Heart left ventricle (tissue), 16 donors: ENCODE data around the gene MYLK2. TPM values are rescaled to one million over a fixed set of nuclear protein-coding genes. Genes with fewer than 3 reads are reported as not detected.

Source experiments
- ATAC-seq, 4 donors: fragments of 200-7000 bp; cut with Tn5 transposase; one replicate each; pipeline ENCODE4 v1.9.1; 2020 to 2022; ENCODE audit warnings: moderate library complexity in 4 of 4, mild to moderate bottlenecking in 3 of 4, moderate number of reproducible peaks in 1 of 4
- DNase-seq, 5 donors: peaks; one replicate each; pipeline ENCODE4 v3.0.0-alpha.2; 2020
- H3K27ac ChIP-seq, 12 donors: fragments of 200-600 bp; sonication (generic) in 4 of 12; one replicate each; pipeline versions ENCODE4 v1.5.0 to v1.8.0; 2016 to 2022; ENCODE audit warnings: mild to moderate bottlenecking in 2 of 12
- H3K27me3 ChIP-seq, 9 donors: fragments of 200-600 bp; sonication (generic) in 2 of 9; one replicate each; pipeline versions ENCODE4 v1.5.1 to v1.8.0; 2016 to 2022; ENCODE audit warnings: mild to moderate bottlenecking in 3 of 9
- H3K36me3 ChIP-seq, 9 donors: fragments of 200-600 bp; sonication (generic) in 2 of 9; one replicate each; pipeline versions ENCODE4 v1.5.0 to v1.8.0; 2018 to 2022; ENCODE audit warnings: mild to moderate bottlenecking in 2 of 9
- H3K4me1 ChIP-seq, 12 donors: fragments of 200-600 bp; sonication (generic) in 4 of 12; one replicate each; pipeline versions ENCODE4 v1.5.0 to v1.8.0; 2016 to 2022; ENCODE audit warnings: mild to moderate bottlenecking in 3 of 12
- H3K4me3 ChIP-seq, 12 donors: fragments of 200-600 bp; sonication (generic) in 4 of 12; one replicate each; pipeline versions ENCODE4 v1.5.0 to v1.8.0; 2017 to 2022; ENCODE audit warnings: mild to moderate bottlenecking in 9 of 12, moderate library complexity in 4 of 12
- H3K9me3 ChIP-seq, 12 donors: fragments of 200-600 bp; sonication (generic) in 4 of 12; one replicate each; pipeline versions ENCODE4 v1.5.0 to v1.8.0; 2016 to 2022; ENCODE audit warnings: mild to moderate bottlenecking in 1 of 12
- CTCF ChIP-seq, 12 donors: fragments of 200-600 bp; sonication (generic) in 4 of 12; IDR thresholded peaks; one replicate each; pipeline versions ENCODE4 v1.5.0 to v1.8.0; 2018 to 2022; ENCODE audit warnings: antibody characterized with exemption in 12 of 12, mild to moderate bottlenecking in 5 of 12
- POLR2A ChIP-seq, 2 donors: fragments of 450-650 bp; IDR thresholded peaks; one replicate each; pipeline ENCODE4 v1.6.1; 2017; ENCODE audit warnings: antibody characterized with exemption in 2 of 2, mild to moderate bottlenecking in 2 of 2, moderate library complexity in 2 of 2
- WGBS, 4 donors: extraction: QIAGEN DNeasy Blood & Tissue Kit in 2 of 4; methylation state at CpG; one replicate each; pipeline versions ENCODE4 v1.1.5 to v1.1.7; 2013 to 2018; 5-methylcytosine and 5-hydroxymethylcytosine counted together
- intact Hi-C, 10 donors: fragments of 100-400 bp; cut with DNase I; formaldehyde crosslinking; loops; one replicate each; pipeline versions ENCODE4 v1.11.1 to v1.14.2; 2022
- polyA plus RNA-seq, 2 donors: library from polyadenylated mRNA; stranded (reverse); fragments of 200-250 nt; gene quantifications; one replicate each; pipeline ENCODE4 v1.2.3, GENCODE V29; 2013
- total RNA-seq, 9 donors: library from RNA; depleted of rRNA in 2 of 9; stranded (reverse); fragments of >200 nt in 2 of 9; fragmentation: NEBNext Ultra II Directional in 3 of 9; extraction: Animal tissue kit (Norgen Biotek cat#: 25700) in 3 of 9; gene quantifications; one replicate each; pipeline versions ENCODE4 v1.1.0 to v1.2.4, GENCODE V29; 2016 to 2023
- donor health status: ischemic (EF 13 %, LVEDD 7.1; RV severe dilation, severe dysfunction).
- donor health status: healthy with polysubstance abuse.
- donor health status: DM: no; HTN: yes; CAD: no.
- donor health status: DM: no; HTN: no; CAD: no.
- donor health status: ischemic (EF 25% LVEDD 6.9; RV normal size, moderate dysfunction).
- donor health status: ischemic (EF 25% LVEDD 5.7; RV mildly dilated, moderate dysfunction).
- donor health status: healthy.
- donor health status: DM: yes; HTN: yes; CAD: no.
- donor health status: ischemic (EF 35%, LVEDD 5.7; RV mildly dilated, moderate dysfunction).
- donor health status: nonischemic (EF 11% LVEDD 7.7; RV severe dilation, severe dysfunction).
- donor health status: DM: yes; HTN: yes; CAD: no.
- donor health status: PGD.
- donor health status: ischemic (EF 29% LVEDD 5.4; RV normal size, mild dysfunction).
- donor health status: nonischemic (EF 23%, LVEDD 6.1; RV moderate dilation, normal function).

Gene MYLK2
- total and polyA plus RNA-seq, 11 donors = 0.10 to 0.76 (median 0.17) TPM; not detected in 1

- TF ChIP-seq CTCF (IDR thresholded peaks at IDR 0.05) (peak in 1 of 12 donors; percentile 24), POLR2A (IDR thresholded peaks at IDR 0.05) (no peak)
- ATAC-seq = peak in 1 of 4 donors; percentile 44
- intact Hi-C loops = no loop called here
- H3K4me1 ChIP-seq = no peaks in the 10 kb centered on the region
- no peaks in the 10 kb centered on the region for H3K9me3 ChIP-seq
- no peak overlapping the region for H3K27ac ChIP-seq
- H3K36me3 ChIP-seq = peaks cover 0 to 31% (median 0%) of the 10 kb centered on the region in 9 donors
- WGBS, 4 donors = 42 to 50% (median 43%) methylated on average over 3 of the region's 3 CpGs
- no peaks in the 10 kb centered on the region for H3K27me3 ChIP-seq
- no peak for DNase-seq
- H3K4me3 ChIP-seq = no peak overlapping the region
These were observed 30.6 kb upstream of the MYLK2 start for GRCh38 chr20:31788578-31788977.

- H3K4me3 ChIP-seq = no peak overlapping the region
- no peaks in the 10 kb centered on the region for H3K9me3 ChIP-seq
- intact Hi-C loops = no loop called here
- DNase-seq = no peak
- no peak for TF ChIP-seq POLR2A (IDR thresholded peaks at IDR 0.05)
- TF ChIP-seq CTCF (IDR thresholded peaks at IDR 0.05) = no peak
- no peaks in the 10 kb centered on the region for H3K27me3 ChIP-seq
- peaks cover 0 to 32% (median 0%) of the 10 kb centered on the region in 9 donors for H3K36me3 ChIP-seq
- no peaks in the 10 kb centered on the region for H3K4me1 ChIP-seq
- ATAC-seq = no peak
- H3K27ac ChIP-seq = no peak overlapping the region
- 95 to 98% (median 96%) methylated on average over 3 of the region's 3 CpGs for WGBS, 4 donors
These were observed 28.8 kb upstream of the MYLK2 start for GRCh38 chr20:31790401-31790800.

- peaks cover 0 to 46% (median 0%) of the 10 kb centered on the region in 9 donors for H3K36me3 ChIP-seq
- TF ChIP-seq CTCF (IDR thresholded peaks at IDR 0.05) (no peak), POLR2A (IDR thresholded peaks at IDR 0.05) (no peak)
- no peak overlapping the region for H3K27ac ChIP-seq
- no peaks in the 10 kb centered on the region for H3K9me3 ChIP-seq
- H3K4me3 ChIP-seq = no peak overlapping the region
- intact Hi-C loops = no loop called here
- H3K4me1 ChIP-seq = no peaks in the 10 kb centered on the region
- WGBS, 4 donors = 86 to 94% (median 89%) methylated on average over 3 of the region's 3 CpGs
- ATAC-seq (no peak), DNase-seq (no peak)
- H3K27me3 ChIP-seq = no peaks in the 10 kb centered on the region
These were observed 21.8 kb upstream of the MYLK2 start for GRCh38 chr20:31797364-31797763.

GRCh38 chr20:31801508-31801907 is 17.6 kb upstream of the MYLK2 start:
- H3K9me3 ChIP-seq = no peaks in the 10 kb centered on the region
- no peak overlapping the region for H3K27ac ChIP-seq
- TF ChIP-seq POLR2A (IDR thresholded peaks at IDR 0.05) (no peak), CTCF (IDR thresholded peaks at IDR 0.05) (no peak)
- DNase-seq = no peak
- peaks cover 0 to 26% (median 0%) of the 10 kb centered on the region in 9 donors for H3K36me3 ChIP-seq
- WGBS, 4 donors = 52 to 62% (median 59%) methylated on average over 7 of the region's 7 CpGs
- no peak overlapping the region for H3K4me3 ChIP-seq
- no peaks in the 10 kb centered on the region for H3K27me3 ChIP-seq
- intact Hi-C loops = no loop called here
- H3K4me1 ChIP-seq = peaks cover 0 to 5% (median 0%) of the 10 kb centered on the region in 12 donors
- no peak for ATAC-seq
